Activated B cell treated with CpG ODN at 0.5 μM for 24 hours (primary cell): ENCODE data around the gene KRT72. TPM values are rescaled to one million over a fixed set of nuclear protein-coding genes. Genes with fewer than 3 reads are reported as not detected.

Experiments used
- ATAC-seq: fragments of 200-7000 bp; cut with Tn5 transposase; one replicate; pipeline ENCODE4 v1.10.0; 2021; ENCODE audit warnings: low read depth, mild to moderate bottlenecking, moderate library complexity
- CTCF ChIA-PET: fragments of 350-600 bp; sonication (Branson Sonifier 250); formaldehyde crosslinking; loops from one replicate; lab custom pipeline; 2021; ENCODE audit warnings: antibody characterized with exemption; lab: Charles Lee
- POLR2A ChIA-PET: fragments of 350-600 bp; sonication (Branson Sonifier 250); formaldehyde crosslinking; loops from one replicate; lab custom pipeline; 2021; ENCODE audit warnings: antibody characterized with exemption; lab: Charles Lee
- DNase-seq: peaks from one replicate; pipeline ENCODE4 v3.0.0; 2022
- H3K27ac Mint-ChIP-seq: one replicate; pipeline ENCODE4 v1.8.0; 2020; ENCODE audit warnings: mixed read lengths
- H3K27me3 Mint-ChIP-seq: one replicate; pipeline ENCODE4 v1.8.0; 2021; ENCODE audit warnings: mixed read lengths
- H3K36me3 Mint-ChIP-seq: one replicate; pipeline ENCODE4 v1.8.0; 2021; ENCODE audit warnings: low read depth, mixed read lengths
- H3K4me1 Mint-ChIP-seq: one replicate; pipeline ENCODE4 v1.8.0; 2021; ENCODE audit warnings: mixed read lengths
- H3K4me3 Mint-ChIP-seq: one replicate; pipeline ENCODE4 v1.8.0; 2020; ENCODE audit warnings: mild to moderate bottlenecking, mixed read lengths
- H3K9me3 Mint-ChIP-seq: one replicate; pipeline ENCODE4 v1.8.0; 2020; ENCODE audit warnings: mixed read lengths
- CTCF ChIP-seq: fragments of 200-600 bp; IDR thresholded peaks from one replicate; pipeline ENCODE4 v1.8.0; 2022; ENCODE audit warnings: antibody characterized with exemption, mild to moderate bottlenecking
- intact Hi-C: fragments of 100-400 bp; cut with micrococcal nuclease; formaldehyde crosslinking; loops from one replicate; pipeline ENCODE4 v1.15.1; 2024
- total RNA-seq: library from RNA; stranded (reverse); gene quantifications from 2 replicates; pipeline ENCODE4 v1.2.3, GENCODE V29; 2022

KRT72 gene
- total RNA-seq, 1 donor from 2014 or later = not detected

GRCh38 chr12:52633383-52633782 is 32.1 kb upstream of the KRT72 start:
- Mint-ChIP-seq H3K9me3 (no peaks in the 10 kb centered on the region), H3K4me3 (no peak overlapping the region), H3K4me1 (no peaks in the 10 kb centered on the region), H3K27me3 (peaks cover 10% of the 10 kb centered on the region), H3K27ac (no peak overlapping the region), H3K36me3 (no peaks in the 10 kb centered on the region)
- POLR2A ChIA-PET = no interaction called here
- ATAC-seq (no peak), DNase-seq (no peak)
- intact Hi-C loops = no loop called here
- CTCF ChIA-PET = no interaction called here
- no peak for TF ChIP-seq CTCF

GRCh38 chr12:52632656-52633055 is 31.4 kb upstream of the KRT72 start:
- no peak for DNase-seq
- Mint-ChIP-seq H3K27me3 (peaks cover 12% of the 10 kb centered on the region), H3K4me1 (no peaks in the 10 kb centered on the region), H3K9me3 (no peaks in the 10 kb centered on the region), H3K27ac (no peak overlapping the region), H3K36me3 (no peaks in the 10 kb centered on the region), H3K4me3 (no peak overlapping the region)
- intact Hi-C loops = no loop called here
- no peak for TF ChIP-seq CTCF
- POLR2A ChIA-PET = no interaction called here
- ATAC-seq = no peak
- CTCF ChIA-PET = no interaction called here

- ChIA-PET POLR2A (no interaction called here), CTCF (no interaction called here)
- DNase-seq (no peak), ATAC-seq (no peak)
- H3K4me1 Mint-ChIP-seq = no peaks in the 10 kb centered on the region
- peaks cover 11% of the 10 kb centered on the region for H3K27me3 Mint-ChIP-seq
- H3K36me3 Mint-ChIP-seq = no peaks in the 10 kb centered on the region
- no peak for TF ChIP-seq CTCF
- intact Hi-C loops = no loop called here
- no peak overlapping the region for H3K27ac Mint-ChIP-seq
- H3K9me3 Mint-ChIP-seq = no peaks in the 10 kb centered on the region
- H3K4me3 Mint-ChIP-seq = no peak overlapping the region
These were observed 30.6 kb upstream of the KRT72 start for GRCh38 chr12:52631676-52632459.

- no peak overlapping the region for H3K4me3 Mint-ChIP-seq
These were observed 30.0 kb upstream of the KRT72 start for GRCh38 chr12:52631264-52631663.

More at GRCh38 chr12:52631264-52631663, 30.0 kb upstream of the KRT72 start:
- DNase-seq (no peak), ATAC-seq (no peak)
- H3K27ac Mint-ChIP-seq = no peak overlapping the region
- intact Hi-C loops = no loop called here
- H3K27me3 Mint-ChIP-seq = peaks cover 8% of the 10 kb centered on the region
- no peaks in the 10 kb centered on the region for H3K9me3 Mint-ChIP-seq
- ChIA-PET CTCF (no interaction called here), POLR2A (no interaction called here)
- no peaks in the 10 kb centered on the region for H3K4me1 Mint-ChIP-seq
- H3K36me3 Mint-ChIP-seq = no peaks in the 10 kb centered on the region
- no peak for TF ChIP-seq CTCF
